ENCODE measurements around the gene CARM1. TPM values are rescaled to one million over a fixed set of nuclear protein-coding genes. Genes with fewer than 3 reads are reported as not detected.
"Not testable (repeated sequence)": the region's sequence is repeated elsewhere in the genome, so short reads cannot be mapped to it uniquely, and the experiment has no call there.

Gene CARM1
- total RNA-seq, 1 donor from 2014 or later, result 88.0 TPM

DNA sequence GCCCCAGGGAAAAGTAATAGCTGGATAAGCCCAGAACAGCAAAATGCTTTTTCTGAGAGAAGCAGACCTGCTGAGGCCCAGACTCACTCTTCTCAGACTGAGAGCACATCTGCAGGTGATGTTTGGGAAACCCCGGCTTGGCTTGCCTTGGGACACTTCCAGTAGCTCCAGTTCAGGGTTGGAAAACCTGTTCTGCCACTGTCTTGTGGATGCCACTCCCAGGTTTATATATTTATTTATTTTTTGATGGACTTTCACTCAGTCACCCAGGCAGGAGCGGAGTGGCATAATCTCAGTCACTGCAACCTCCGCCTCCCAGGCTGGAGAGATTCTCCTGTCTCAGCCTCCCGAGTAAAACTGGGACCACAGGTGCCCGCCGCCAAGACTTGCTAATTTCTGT lies 81.5 kb downstream of the CARM1 start:
- Mint-ChIP-seq H3K27ac (no peak overlapping the region), H3K27me3 (ENCODE audit: insufficient read depth) (peaks cover 3% of the 10 kb centered on the region), H3K4me3 (no peak overlapping the region), H3K4me1 (ENCODE audit: low read depth) (peaks cover 12% of the 10 kb centered on the region), H3K36me3 (ENCODE audit: low read depth) (no peaks in the 10 kb centered on the region), H3K9me3 (no peaks in the 10 kb centered on the region)
- DNase-seq (ENCODE audit: low spot score), result no peak
- intact Hi-C loops (cut with micrococcal nuclease), result no loop called here

DNA sequence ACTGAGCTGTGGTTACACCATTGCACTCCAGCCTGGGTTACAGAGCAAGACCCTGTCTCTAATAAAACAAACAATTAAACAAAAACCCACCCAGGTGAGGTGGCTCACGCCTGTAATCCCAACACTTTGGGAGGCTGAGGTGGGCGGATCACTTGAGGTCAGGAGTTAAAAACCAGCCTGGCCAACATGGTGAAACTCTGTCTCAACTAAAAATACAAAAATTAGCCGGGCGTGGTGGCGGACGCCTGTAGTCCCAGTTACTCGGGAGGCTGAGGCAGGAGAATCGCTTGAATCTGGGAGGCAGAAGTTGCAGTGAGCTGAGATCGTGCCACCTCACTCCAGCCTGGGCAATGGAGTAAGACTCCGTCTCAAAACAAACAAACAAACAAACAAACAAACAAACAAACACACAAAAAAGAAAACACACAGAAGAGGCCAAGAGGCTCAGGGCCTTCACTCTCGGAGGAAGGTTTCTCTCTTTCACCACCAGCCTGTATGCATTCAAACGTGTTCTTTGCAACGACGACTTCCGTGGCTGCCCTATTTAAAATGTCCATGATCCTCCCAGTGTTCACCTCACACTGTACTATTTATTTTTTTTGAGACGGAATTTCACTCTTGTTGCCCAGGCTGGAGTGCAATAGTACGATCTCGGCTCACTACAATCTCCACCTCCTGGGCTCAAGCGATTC lies 88.1 kb downstream of the CARM1 start:
- intact Hi-C loops (cut with micrococcal nuclease); H3K27me3 Mint-ChIP-seq (ENCODE audit: insufficient read depth); H3K9me3 Mint-ChIP-seq; H3K36me3 Mint-ChIP-seq (ENCODE audit: low read depth); DNase-seq (ENCODE audit: low spot score): not testable (repeated sequence)
- Mint-ChIP-seq H3K4me1 (ENCODE audit: low read depth) (peaks cover 41% of the 10 kb centered on the region), H3K4me3 (peak overlapping the region; percentile 87), H3K27ac (peak overlapping the region; percentile 87)

DNA sequence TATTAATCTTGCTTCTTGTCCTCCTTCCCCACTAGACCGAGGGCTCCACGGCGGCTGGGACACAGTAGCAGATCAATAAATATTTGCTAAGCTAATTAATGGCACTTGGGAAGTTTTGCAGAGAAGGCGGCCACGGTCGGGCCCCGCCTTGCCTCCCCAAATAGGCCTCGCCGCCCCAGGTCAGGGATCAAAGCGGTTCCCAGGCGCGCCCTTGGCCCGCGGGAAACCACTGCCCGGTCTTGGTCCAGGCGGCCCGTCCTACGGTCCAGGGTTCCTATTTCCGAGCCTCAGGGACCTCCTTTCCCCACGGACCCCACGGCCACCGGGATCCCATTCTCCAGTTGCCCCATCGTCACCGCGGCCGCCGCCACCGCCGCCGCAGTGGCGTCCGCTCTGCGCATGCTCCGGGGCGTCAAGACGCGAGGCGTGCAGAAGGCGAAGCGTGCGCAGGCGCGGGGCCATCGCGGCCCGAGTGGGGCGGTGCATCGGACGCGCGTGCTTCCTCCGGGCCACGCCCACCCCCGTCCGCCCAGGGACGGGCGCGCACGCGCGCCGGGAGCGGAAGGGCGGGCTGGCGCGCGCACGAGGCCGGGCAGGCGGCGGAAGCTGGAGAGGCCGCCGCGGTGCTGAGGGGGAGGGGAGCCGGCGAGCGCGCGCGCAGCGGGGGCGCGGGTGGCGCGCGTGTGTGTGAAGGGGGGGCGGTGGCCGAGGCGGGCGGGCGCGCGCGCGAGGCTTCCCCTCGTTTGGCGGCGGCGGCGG lies 89.1 kb downstream of the CARM1 start, which contains the start of gene SMARCA4:
Gene SMARCA4 (plus strand): TSS at position 717 of the 759 bp plus-strand sequence. CDS start 23,122 bp downstream, outside the sequence.
- Mint-ChIP-seq H3K4me1 (ENCODE audit: low read depth) (peaks cover 39% of the 10 kb centered on the region), H3K4me3 (peak within 1 kb of the TSS; percentile 89), H3K36me3 (ENCODE audit: low read depth) (peaks cover 11% of the 10 kb centered on the region), H3K9me3 (no peaks in the 10 kb centered on the region), H3K27ac (peak within 1 kb of the TSS; percentile 87), H3K27me3 (ENCODE audit: insufficient read depth) (peaks cover under 1% of the 10 kb centered on the region)
- DNase-seq (ENCODE audit: low spot score), result peak; percentile 99
- intact Hi-C loops (cut with micrococcal nuclease), result loop anchor here (1.0 to 5.0 kb wide), 8 partner anchors 18 to 475 kb away; partner anchors contain the start of genes CARM1, DNM2, KRI1 and ODAD3

DNA sequence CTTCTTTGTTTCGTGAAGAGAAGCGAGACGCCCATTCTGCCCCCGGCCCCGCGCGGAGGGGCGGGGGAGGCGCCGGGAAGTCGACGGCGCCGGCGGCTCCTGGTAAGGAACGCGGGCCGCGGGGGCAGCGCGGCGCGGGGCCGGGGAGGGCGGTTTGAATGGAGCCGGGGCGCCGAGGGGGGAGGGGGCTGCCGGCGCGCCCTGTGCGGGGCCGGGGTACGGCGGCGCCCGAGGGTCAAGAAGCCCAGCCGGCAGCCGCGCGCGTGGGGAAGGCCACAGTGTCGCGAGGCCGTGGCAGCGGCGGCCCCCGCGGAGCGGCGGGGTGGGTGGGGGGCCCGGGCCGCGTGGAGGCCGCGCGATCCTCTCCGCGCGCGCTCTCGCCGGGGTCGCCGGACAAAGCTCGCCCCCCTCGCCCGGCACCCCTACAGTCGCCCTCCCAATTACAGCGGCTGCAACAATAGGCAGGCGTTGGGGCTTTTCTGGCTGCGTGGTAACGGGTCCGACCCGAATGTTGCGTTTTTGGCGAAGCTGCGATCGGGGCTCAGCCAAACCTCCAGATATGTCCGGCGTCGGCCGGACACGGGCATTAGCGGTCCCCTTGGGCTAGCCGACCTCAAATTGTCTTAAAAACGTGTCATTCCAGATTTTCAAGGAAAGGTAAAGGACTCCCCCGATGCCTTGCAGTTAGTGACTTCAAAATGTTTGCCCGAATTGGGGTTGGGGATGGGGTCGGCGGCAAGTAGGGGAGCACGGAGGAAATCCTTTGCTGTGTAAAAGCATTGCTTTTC lies 89.9 kb downstream of the CARM1 start:
- Mint-ChIP-seq H3K4me3 (peak overlapping the region; percentile 89), H3K27ac (peak overlapping the region; percentile 72), H3K9me3 (no peaks in the 10 kb centered on the region), H3K27me3 (ENCODE audit: insufficient read depth) (no peaks in the 10 kb centered on the region), H3K4me1 (ENCODE audit: low read depth) (peaks cover 40% of the 10 kb centered on the region), H3K36me3 (ENCODE audit: low read depth) (peaks cover 12% of the 10 kb centered on the region)
- peak; percentile 10 for DNase-seq (ENCODE audit: low spot score)
- intact Hi-C loops (cut with micrococcal nuclease), result loop anchor here (1.0 to 5.0 kb wide), 4 partner anchors 90 to 394 kb away; partner anchors contain the start of genes CARM1, DNM2 and KRI1

DNA sequence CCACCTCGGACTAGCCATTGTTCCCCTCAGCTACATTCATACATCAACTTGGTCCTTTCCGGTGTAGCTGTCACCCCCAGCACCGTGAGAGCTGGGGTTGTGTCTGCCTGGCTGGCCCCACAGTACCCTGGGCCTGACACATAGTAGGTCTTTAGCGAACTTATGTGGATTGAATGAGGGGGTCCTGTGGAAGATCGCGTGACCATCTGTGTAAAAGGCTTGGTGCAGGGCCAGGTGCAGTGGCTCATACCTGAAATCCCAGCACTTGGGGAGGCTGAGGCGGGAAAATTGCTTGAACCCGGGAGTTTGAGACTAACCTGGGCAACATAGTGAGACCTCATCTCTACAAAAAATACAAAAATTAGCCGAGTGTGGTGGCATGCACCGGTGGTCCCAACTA lies 91.5 kb downstream of the CARM1 start:
- peaks cover 15% of the 10 kb centered on the region for H3K36me3 Mint-ChIP-seq (ENCODE audit: low read depth)

DNA sequence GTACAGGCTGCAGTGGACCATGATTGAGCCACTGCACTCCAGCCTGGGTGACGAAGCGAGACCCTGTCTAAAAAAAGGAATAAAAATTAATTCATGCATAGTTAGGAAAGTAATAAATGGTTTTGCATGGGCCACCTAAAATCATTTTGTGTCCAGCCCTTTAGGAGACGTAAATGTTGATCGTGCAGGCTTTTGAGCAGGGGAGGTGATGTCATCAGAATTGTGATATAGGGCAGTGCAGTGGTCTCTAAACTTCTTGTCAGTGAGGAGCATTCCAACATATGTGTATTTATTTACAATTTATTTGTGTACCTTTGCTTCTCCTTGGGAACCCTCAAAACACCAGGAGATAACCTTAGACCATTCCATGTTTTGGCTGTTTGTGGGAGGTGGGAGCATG lies 92.5 kb downstream of the CARM1 start:
- peaks cover 48% of the 10 kb centered on the region for H3K4me1 Mint-ChIP-seq (ENCODE audit: low read depth)
- peak overlapping the region; percentile 76 for H3K27ac Mint-ChIP-seq
- H3K27me3 Mint-ChIP-seq (ENCODE audit: insufficient read depth), result no peaks in the 10 kb centered on the region
- intact Hi-C loops (cut with micrococcal nuclease), result loop anchor here (5.0 kb wide), 1 partner anchor 247 kb away; the partner anchor contains the start of gene DNM2
- no peaks in the 10 kb centered on the region for H3K9me3 Mint-ChIP-seq
- H3K36me3 Mint-ChIP-seq (ENCODE audit: low read depth), result peaks cover 15% of the 10 kb centered on the region
- DNase-seq (ENCODE audit: low spot score), result no peak
- peak overlapping the region; percentile 66 for H3K4me3 Mint-ChIP-seq

More for the DNA sequence above, 91.5 kb downstream of the CARM1 start:
- H3K4me3 Mint-ChIP-seq, result peak overlapping the region; percentile 89
- intact Hi-C loops (cut with micrococcal nuclease), result loop anchor here (5.0 kb wide), 1 partner anchor 246 kb away; the partner anchor contains the start of gene DNM2
- H3K9me3 Mint-ChIP-seq, result no peaks in the 10 kb centered on the region
- DNase-seq (ENCODE audit: low spot score), result no peak
- H3K4me1 Mint-ChIP-seq (ENCODE audit: low read depth), result peaks cover 40% of the 10 kb centered on the region
- no peaks in the 10 kb centered on the region for H3K27me3 Mint-ChIP-seq (ENCODE audit: insufficient read depth)
- peak overlapping the region; percentile 72 for H3K27ac Mint-ChIP-seq

DNA sequence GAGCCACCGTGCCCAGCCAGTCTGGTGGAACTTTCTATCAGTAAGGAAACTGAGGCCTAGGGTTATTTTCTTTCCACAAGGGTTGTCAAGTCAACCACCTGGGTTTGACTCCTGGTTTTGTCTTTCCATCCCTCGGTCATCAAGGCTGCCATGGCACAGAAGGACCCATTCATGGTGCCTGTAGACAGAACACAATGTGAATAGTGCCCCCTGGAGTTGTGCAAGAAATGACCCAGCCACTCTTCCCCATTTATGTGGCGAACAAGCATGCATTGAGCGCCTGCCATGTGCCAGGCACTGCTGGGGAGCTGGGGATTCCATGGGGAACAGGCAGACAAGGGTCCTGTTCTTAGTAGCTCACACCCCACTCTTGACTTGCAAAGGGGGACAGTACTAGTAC lies 93.5 kb downstream of the CARM1 start:
- no peak for DNase-seq (ENCODE audit: low spot score)
- intact Hi-C loops (cut with micrococcal nuclease), result loop anchor here (5.0 kb wide), 1 partner anchor 248 kb away; the partner anchor contains the start of gene DNM2
- no peaks in the 10 kb centered on the region for H3K27me3 Mint-ChIP-seq (ENCODE audit: insufficient read depth)
- H3K9me3 Mint-ChIP-seq, result no peaks in the 10 kb centered on the region
- peaks cover 13% of the 10 kb centered on the region for H3K36me3 Mint-ChIP-seq (ENCODE audit: low read depth)
- no peak overlapping the region for H3K4me3 Mint-ChIP-seq
- no peak overlapping the region for H3K27ac Mint-ChIP-seq
- peaks cover 48% of the 10 kb centered on the region for H3K4me1 Mint-ChIP-seq (ENCODE audit: low read depth)

DNA sequence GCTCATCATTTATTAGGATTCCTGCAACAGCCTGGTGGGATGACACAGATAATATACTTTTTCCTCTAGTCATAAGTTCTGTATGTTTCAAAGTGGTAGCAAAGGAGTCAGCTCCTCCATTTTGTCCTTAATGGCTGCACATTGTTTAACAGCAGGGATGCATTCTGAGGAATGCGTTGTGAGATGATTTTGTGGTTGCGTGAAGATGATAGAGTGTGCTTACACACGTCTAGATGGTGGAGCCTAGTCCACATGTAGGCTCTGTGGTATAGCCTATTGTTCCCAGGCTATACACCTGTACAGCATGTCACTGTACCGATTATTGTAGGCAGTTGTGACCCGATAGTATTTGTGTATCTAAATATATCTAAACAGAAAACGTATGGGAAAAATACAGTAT lies 94.0 kb downstream of the CARM1 start:
- Mint-ChIP-seq H3K4me3 (no peak overlapping the region), H3K36me3 (ENCODE audit: low read depth) (peaks cover 13% of the 10 kb centered on the region), H3K9me3 (no peaks in the 10 kb centered on the region), H3K27me3 (ENCODE audit: insufficient read depth) (no peaks in the 10 kb centered on the region), H3K27ac (no peak overlapping the region), H3K4me1 (ENCODE audit: low read depth) (peaks cover 49% of the 10 kb centered on the region)
- intact Hi-C loops (cut with micrococcal nuclease), result no loop called here
- no peak for DNase-seq (ENCODE audit: low spot score)

DNA sequence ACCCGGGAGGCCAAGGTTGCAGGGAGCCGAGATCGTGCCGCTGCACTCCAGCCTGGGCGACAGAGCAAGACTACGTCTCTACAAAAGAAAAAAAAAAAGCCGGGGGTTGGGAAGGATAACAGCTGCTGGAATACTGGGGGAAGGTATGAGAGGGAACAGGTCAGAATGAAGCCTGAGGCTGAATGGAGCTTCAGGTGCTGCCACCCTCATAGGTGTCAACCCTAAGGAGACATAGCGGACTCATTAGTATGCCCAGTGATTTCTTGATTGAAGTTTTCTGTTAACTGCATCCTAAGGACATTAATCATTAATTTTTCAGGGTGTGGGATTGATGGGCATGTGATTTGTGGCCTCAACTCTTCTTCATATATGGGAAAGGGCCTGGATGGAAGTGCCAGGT lies 95.5 kb downstream of the CARM1 start:
- peaks cover 13% of the 10 kb centered on the region for H3K36me3 Mint-ChIP-seq (ENCODE audit: low read depth)
- DNase-seq (ENCODE audit: low spot score), result no peak
- no peaks in the 10 kb centered on the region for H3K9me3 Mint-ChIP-seq
- peaks cover 56% of the 10 kb centered on the region for H3K4me1 Mint-ChIP-seq (ENCODE audit: low read depth)
- H3K27me3 Mint-ChIP-seq (ENCODE audit: insufficient read depth), result no peaks in the 10 kb centered on the region
- H3K27ac Mint-ChIP-seq, result no peak overlapping the region
- H3K4me3 Mint-ChIP-seq, result no peak overlapping the region
- intact Hi-C loops (cut with micrococcal nuclease), result no loop called here

DNA sequence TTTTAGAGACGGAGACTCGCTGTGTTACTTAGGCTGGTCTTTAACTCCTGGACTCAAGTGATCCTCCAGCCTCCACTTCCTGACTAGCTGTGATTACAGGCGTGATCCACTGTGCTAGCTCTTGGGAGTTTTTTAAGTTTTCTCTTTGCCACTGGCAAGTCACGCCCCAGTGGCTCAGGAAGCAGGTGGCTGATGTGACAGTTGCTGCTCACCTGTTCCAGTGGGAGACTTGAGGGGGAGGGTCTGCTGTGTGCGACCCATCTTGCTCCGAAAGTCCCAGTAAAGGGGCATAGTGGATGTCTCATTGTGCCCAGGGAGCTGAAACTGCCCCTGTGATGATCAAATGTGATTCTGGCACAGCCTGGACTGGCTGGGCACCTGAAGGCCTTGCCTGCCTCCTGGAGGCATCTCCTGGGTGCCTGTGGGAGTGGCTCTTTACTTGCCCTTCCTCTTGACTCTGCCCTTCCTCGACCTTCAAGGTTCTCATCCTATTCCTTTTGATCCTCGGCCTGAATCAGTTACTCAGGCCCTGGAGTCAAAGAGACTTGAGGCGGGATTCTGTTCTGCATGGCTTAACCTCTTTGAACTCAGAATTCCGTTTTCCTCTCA lies 97.3 kb downstream of the CARM1 start:
- no peak for DNase-seq (ENCODE audit: low spot score)
- H3K27ac Mint-ChIP-seq, result no peak overlapping the region
- peaks cover 13% of the 10 kb centered on the region for H3K36me3 Mint-ChIP-seq (ENCODE audit: low read depth)
- no peaks in the 10 kb centered on the region for H3K9me3 Mint-ChIP-seq
- H3K4me1 Mint-ChIP-seq (ENCODE audit: low read depth), result peaks cover 38% of the 10 kb centered on the region
- intact Hi-C loops (cut with micrococcal nuclease), result no loop called here
- H3K27me3 Mint-ChIP-seq (ENCODE audit: insufficient read depth), result no peaks in the 10 kb centered on the region
- H3K4me3 Mint-ChIP-seq, result no peak overlapping the region

DNA sequence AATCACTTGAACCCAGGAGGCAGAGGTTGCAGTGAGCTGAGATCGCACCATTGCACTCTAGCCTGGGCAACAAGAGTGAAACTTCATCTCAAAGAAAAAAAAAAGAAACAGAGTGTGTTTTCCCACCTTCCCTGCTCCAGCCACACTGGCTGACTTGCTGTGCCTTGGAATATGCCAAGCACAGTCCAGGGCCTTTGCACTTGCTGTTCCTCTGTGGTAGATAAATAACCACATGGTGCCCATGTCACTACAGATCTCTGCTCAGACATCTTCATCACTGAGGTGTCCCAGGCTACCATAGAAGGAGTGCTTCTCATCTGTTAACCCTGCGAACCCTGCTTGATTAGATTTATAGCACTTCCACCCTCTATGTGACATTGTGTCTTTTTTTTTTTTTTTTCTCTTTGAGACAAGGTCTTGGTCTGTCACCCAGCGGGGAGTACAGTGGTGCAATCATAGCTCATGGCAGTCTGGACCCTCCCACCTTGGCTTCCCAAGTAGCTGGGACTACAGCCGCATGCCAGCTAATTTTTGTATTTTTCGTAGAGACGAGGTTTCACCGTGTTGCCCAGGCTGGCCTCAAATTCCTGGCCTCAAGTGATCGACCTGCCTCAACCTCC lies 99.9 kb downstream of the CARM1 start:
- Mint-ChIP-seq H3K27ac (no peak overlapping the region), H3K27me3 (ENCODE audit: insufficient read depth) (no peaks in the 10 kb centered on the region), H3K36me3 (ENCODE audit: low read depth) (peaks cover 7% of the 10 kb centered on the region), H3K4me1 (ENCODE audit: low read depth) (peaks cover 36% of the 10 kb centered on the region), H3K4me3 (no peak overlapping the region), H3K9me3 (no peaks in the 10 kb centered on the region)
- intact Hi-C loops (cut with micrococcal nuclease), result no loop called here
- no peak for DNase-seq (ENCODE audit: low spot score)

All from activated T-helper 1 cell treated with anti-CD3 and anti-CD28 coated beads, Interleukin-12 subunit alpha, Interleukin-12 subunit beta, Interleukin-2, Interleukin-4 antibody, amounts not matched to agents 30 ng/mL and 10 ng/mL and 1 ng/mL, durations not matched to agents 14 hours and 24 hours and 36 hours (primary cell).